B cell (primary cell): ENCODE measurements around the gene MAN1A1.

Experiments used
- EZH2 ChIP-seq: IDR thresholded peaks from 2 replicates; pipeline ENCODE4 v1.6.1; 2012; ENCODE audit warnings: borderline replicate concordance, low read depth, mild to moderate bottlenecking, moderate library complexity, low read length; ENCODE audit not compliant: insufficient read depth, poor library complexity, severe bottlenecking
- TF ChIP-seq, protein P1 (sequence below): fragments of 200-600 bp; IDR thresholded peaks from one replicate; pipeline ENCODE4 v1.8.0; 2022; ENCODE audit warnings: antibody characterized with exemption, mild to moderate bottlenecking

DNA sequence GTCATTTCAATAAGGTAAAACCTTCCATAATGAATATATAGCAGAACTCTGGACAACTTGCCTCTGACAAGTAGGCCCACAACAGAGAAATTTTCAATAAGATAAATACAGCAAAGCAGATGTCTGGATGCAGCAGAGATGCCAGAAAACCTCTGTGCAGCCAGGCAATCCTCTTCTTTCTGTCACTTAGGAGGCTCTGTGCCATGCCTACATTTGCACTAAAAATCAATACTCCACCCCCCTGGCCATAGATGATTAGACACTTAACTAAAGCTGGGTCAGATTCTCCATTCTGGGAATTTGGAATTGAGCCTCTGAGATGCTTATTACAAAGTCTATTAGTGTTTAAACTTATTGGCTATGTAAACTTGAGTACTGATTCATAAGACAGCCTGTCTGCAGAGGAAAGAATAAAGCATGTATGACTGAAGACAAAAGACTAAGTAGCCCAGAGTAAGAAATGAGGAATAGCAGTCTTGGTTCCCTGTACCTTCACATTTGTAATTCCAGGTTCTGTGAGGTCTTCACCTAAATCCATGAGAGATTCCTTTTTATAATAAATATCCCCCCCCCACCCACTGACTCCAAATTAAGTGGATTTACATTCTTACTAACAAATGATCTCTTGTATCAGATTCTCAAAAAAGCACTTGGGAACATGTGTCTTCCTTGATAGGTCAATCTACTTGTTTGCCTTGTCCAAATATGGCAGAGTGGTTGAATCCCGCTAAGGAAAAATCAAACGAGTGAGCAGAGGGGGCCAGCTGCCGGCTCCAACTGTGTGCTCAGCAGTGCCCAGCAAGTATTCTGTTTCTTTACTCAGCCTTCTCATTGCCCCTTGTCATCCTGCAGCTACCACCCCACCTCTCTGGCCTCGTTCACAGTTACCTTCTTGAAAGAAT lies 20.4 kb downstream of the MAN1A1 start:
- TF ChIP-seq, protein P1, sequence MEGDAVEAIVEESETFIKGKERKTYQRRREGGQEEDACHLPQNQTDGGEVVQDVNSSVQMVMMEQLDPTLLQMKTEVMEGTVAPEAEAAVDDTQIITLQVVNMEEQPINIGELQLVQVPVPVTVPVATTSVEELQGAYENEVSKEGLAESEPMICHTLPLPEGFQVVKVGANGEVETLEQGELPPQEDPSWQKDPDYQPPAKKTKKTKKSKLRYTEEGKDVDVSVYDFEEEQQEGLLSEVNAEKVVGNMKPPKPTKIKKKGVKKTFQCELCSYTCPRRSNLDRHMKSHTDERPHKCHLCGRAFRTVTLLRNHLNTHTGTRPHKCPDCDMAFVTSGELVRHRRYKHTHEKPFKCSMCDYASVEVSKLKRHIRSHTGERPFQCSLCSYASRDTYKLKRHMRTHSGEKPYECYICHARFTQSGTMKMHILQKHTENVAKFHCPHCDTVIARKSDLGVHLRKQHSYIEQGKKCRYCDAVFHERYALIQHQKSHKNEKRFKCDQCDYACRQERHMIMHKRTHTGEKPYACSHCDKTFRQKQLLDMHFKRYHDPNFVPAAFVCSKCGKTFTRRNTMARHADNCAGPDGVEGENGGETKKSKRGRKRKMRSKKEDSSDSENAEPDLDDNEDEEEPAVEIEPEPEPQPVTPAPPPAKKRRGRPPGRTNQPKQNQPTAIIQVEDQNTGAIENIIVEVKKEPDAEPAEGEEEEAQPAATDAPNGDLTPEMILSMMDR = no peak
- TF ChIP-seq EZH2 = no peak
